Body of pancreas (tissue), 4 donors: ENCODE measurements around the gene RPS6KA2.

Experiments
- CTCF ChIP-seq, 7 experiments: fragments of 450-650 bp in 4 of 7; fragments of 200-600 bp in 3 of 7; sonication (generic) in 3 of 7; IDR thresholded peaks; one replicate each; pipeline ENCODE4 v1.5.1; 2016 to 2019; ENCODE audit warnings: antibody characterized with exemption in 7 of 7
- POLR2A ChIP-seq, 3 donors: fragments of 450-650 bp; IDR thresholded peaks; one replicate each; pipeline ENCODE4 v1.6.1; 2016; ENCODE audit warnings: antibody characterized with exemption in 3 of 3, mild to moderate bottlenecking in 2 of 3

DNA sequence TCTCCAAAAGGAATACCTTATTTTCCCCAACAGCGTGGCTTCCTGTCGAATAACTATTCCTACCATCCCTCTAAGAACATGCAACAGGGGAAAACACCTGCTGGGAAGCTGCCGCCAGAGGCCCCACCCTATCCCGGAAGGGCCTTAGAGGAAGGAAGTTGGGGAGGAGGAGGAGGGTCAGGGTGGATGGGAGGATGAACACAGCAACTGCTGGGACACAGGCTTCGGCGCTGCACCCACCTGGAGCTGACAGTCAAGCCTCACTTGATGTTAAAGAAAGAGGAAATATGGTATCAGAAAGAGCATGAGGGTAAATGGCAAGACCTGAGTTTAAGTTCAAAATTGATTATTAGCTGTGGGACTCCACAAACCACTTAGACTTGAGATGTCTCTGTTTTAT, 36.5 kb upstream of the RPS6KA2 start:
- TF ChIP-seq CTCF (IDR thresholded peaks at IDR 0.05) (no peak), POLR2A (IDR thresholded peaks at IDR 0.05) (no peak)
